ENCODE data around the gene EIF1B. TPM values are rescaled to one million over a fixed set of nuclear protein-coding genes. Genes with fewer than 3 reads are reported as not detected.

The EIF1B gene
- total RNA-seq, 1 donor from 2014 or later = 18.9 TPM

DNA sequence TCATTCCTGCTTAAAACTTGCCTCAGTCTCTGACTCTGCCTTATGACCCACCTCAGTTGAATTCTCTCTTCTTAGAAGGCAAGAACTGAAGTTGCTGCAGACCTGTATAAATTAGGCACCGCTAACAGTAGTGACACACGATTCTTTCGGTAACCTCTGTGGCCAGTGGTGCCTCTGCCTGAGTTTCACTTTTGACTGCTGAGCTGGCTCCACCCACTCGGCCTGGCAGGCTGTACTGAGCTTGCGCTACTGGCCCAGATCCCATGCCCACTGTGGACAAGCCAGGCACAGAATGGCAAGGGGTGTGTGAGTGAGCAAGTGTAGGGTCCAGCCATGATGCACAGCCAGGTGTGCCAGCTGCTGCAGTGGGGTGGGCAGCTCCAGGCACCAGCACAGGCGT, 19.1 kb upstream of the EIF1B start:
- DNase-seq (ENCODE audit: extremely low spot score in 2 of 2) = no peak
- H3K9me3 ChIP-seq = no peaks in the 10 kb centered on the region
- TF ChIP-seq POLR2A (IDR thresholded peaks at IDR 0.05) = no peak
- TF ChIP-seq, protein P1, sequence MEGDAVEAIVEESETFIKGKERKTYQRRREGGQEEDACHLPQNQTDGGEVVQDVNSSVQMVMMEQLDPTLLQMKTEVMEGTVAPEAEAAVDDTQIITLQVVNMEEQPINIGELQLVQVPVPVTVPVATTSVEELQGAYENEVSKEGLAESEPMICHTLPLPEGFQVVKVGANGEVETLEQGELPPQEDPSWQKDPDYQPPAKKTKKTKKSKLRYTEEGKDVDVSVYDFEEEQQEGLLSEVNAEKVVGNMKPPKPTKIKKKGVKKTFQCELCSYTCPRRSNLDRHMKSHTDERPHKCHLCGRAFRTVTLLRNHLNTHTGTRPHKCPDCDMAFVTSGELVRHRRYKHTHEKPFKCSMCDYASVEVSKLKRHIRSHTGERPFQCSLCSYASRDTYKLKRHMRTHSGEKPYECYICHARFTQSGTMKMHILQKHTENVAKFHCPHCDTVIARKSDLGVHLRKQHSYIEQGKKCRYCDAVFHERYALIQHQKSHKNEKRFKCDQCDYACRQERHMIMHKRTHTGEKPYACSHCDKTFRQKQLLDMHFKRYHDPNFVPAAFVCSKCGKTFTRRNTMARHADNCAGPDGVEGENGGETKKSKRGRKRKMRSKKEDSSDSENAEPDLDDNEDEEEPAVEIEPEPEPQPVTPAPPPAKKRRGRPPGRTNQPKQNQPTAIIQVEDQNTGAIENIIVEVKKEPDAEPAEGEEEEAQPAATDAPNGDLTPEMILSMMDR (IDR thresholded peaks at IDR 0.05) = no peak
- no peak for TF ChIP-seq POLR2AphosphoS5 (IDR thresholded peaks at IDR 0.05; ENCODE audit: insufficient read depth in 1 of 2, low read depth in 1 of 2)
- H3K4me1 ChIP-seq = no peaks in the 10 kb centered on the region
- intact Hi-C loops (cut with DNase I) = no loop called here
- no peaks in the 10 kb centered on the region for H3K36me3 ChIP-seq
- no peak overlapping the region for H3K27ac ChIP-seq
- H3K27me3 ChIP-seq = no peaks in the 10 kb centered on the region
- H3K4me3 ChIP-seq = no peak overlapping the region

DNA sequence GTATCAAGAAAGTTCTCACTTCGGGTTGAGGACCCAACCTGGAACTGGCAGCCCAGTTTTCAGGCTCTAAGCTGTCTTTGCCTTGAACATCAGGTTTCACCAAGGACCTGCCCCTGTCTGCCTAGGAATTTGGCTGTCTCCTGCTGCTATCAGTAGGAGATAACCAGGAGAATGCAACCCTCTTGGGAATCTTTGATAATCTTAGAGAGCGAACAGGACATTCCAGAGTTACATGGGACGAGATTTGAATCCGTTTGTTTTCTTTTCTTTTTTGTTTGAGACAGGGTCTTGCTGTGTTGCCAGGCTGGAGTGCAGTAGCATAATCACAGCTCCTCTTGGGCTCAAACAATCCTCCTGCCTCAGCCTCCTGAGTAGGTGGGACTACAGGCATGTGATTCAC, 18.0 kb upstream of the EIF1B start:
- DNase-seq (ENCODE audit: extremely low spot score in 2 of 2) = no peak
- intact Hi-C loops (cut with DNase I) = no loop called here

GRCh38 chr3:40292637-40293349, 16.7 kb upstream of the EIF1B start:
- intact Hi-C loops (cut with DNase I) = no loop called here
- Histone ChIP-seq H3K27me3 (no peaks in the 10 kb centered on the region), H3K4me3 (no peak overlapping the region), H3K9me3 (no peaks in the 10 kb centered on the region), H3K36me3 (no peaks in the 10 kb centered on the region), H3K27ac (no peak overlapping the region), H3K4me1 (no peaks in the 10 kb centered on the region)
- TF ChIP-seq, protein P1 (IDR thresholded peaks at IDR 0.05) = no peak
- TF ChIP-seq POLR2A (IDR thresholded peaks at IDR 0.05) = no peak
- no peak for TF ChIP-seq POLR2AphosphoS5 (IDR thresholded peaks at IDR 0.05; ENCODE audit: insufficient read depth in 1 of 2, low read depth in 1 of 2)
- no peak for DNase-seq (ENCODE audit: extremely low spot score in 2 of 2)

More for the DNA sequence above, 18.0 kb upstream of the EIF1B start:
- Histone ChIP-seq H3K36me3 (no peaks in the 10 kb centered on the region), H3K27me3 (no peaks in the 10 kb centered on the region), H3K27ac (no peak overlapping the region), H3K4me3 (no peak overlapping the region), H3K9me3 (no peaks in the 10 kb centered on the region), H3K4me1 (no peaks in the 10 kb centered on the region)
- TF ChIP-seq POLR2AphosphoS5 (IDR thresholded peaks at IDR 0.05; ENCODE audit: insufficient read depth in 1 of 2, low read depth in 1 of 2) (no peak), POLR2A (IDR thresholded peaks at IDR 0.05) (no peak)
- TF ChIP-seq, protein P1 (IDR thresholded peaks at IDR 0.05) = no peak

GRCh38 chr3:40294434-40294833, 15.1 kb upstream of the EIF1B start:
- H3K4me3 ChIP-seq = no peak overlapping the region

DNA sequence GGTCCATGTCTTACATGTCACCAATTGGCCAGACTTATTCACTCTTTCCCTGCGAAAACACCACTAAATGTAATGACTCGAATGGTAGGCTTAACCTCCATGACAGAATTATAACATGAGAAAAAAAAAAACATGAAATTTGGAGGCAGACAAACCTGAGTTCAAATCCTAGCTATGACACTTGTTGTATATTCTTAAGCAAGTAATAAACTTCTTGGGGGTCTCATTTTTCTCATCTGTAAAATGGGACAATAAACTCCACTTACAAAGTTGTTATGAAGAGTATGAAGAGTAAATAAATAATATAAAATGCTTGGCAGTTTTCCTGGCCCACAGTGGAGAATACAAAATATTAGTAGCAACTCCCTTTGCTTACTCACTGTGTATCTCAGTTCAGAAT, 11.4 kb upstream of the EIF1B start:
- H3K4me1 ChIP-seq = no peaks in the 10 kb centered on the region
- intact Hi-C loops (cut with DNase I) = no loop called here

More at GRCh38 chr3:40294434-40294833, 15.1 kb upstream of the EIF1B start:
- TF ChIP-seq, protein P1 (IDR thresholded peaks at IDR 0.05) = no peak
- TF ChIP-seq POLR2AphosphoS5 (IDR thresholded peaks at IDR 0.05; ENCODE audit: insufficient read depth in 1 of 2, low read depth in 1 of 2) (no peak), POLR2A (IDR thresholded peaks at IDR 0.05) (no peak)
- DNase-seq (ENCODE audit: extremely low spot score in 2 of 2) = no peak
- no peaks in the 10 kb centered on the region for H3K9me3 ChIP-seq
- no peaks in the 10 kb centered on the region for H3K36me3 ChIP-seq
- H3K27ac ChIP-seq = no peak overlapping the region
- no peaks in the 10 kb centered on the region for H3K4me1 ChIP-seq
- intact Hi-C loops (cut with DNase I) = no loop called here
- no peaks in the 10 kb centered on the region for H3K27me3 ChIP-seq

More for the DNA sequence above, 11.4 kb upstream of the EIF1B start:
- no peak overlapping the region for H3K4me3 ChIP-seq
- TF ChIP-seq, protein P1 (IDR thresholded peaks at IDR 0.05) = no peak
- TF ChIP-seq POLR2AphosphoS5 (IDR thresholded peaks at IDR 0.05; ENCODE audit: insufficient read depth in 1 of 2, low read depth in 1 of 2) = no peak
- TF ChIP-seq POLR2A (IDR thresholded peaks at IDR 0.05) = no peak
- H3K9me3 ChIP-seq = no peaks in the 10 kb centered on the region
- no peak for DNase-seq (ENCODE audit: extremely low spot score in 2 of 2)
- no peak overlapping the region for H3K27ac ChIP-seq
- no peaks in the 10 kb centered on the region for H3K27me3 ChIP-seq
- no peaks in the 10 kb centered on the region for H3K36me3 ChIP-seq

Data from vagina (tissue), 2 donors.